GM12891 (cell line): Measurements from ENCODE around the gene FGF18.
"Not testable (repeated sequence)": the region's sequence is repeated elsewhere in the genome, so short reads cannot be mapped to it uniquely, and the experiment has no call there.

ENCODE experiments used
- DNase-seq: peaks from one replicate; pipeline ENCODE4 v3.0.0; 2011; ENCODE audit warnings: low spot score; ENCODE audit not compliant: insufficient read length
- FAIRE-seq: peaks from 2 replicates; lab custom pipeline; 2011; peaks lifted over from hg19 to GRCh38; lab: Jason Lieb, UNC
- PAX5 ChIP-seq: IDR thresholded peaks from 2 replicates; pipeline ENCODE4 v1.6.1; 2011; ENCODE audit warnings: low read length, moderate library complexity, mild to moderate bottlenecking; ENCODE audit not compliant: insufficient read depth, severe bottlenecking
- POLR2A ChIP-seq: IDR thresholded peaks from 2 replicates; pipeline ENCODE4 v1.6.1; 2011; ENCODE audit warnings: low read depth, low read length, control low read depth
- POLR2AphosphoS5 ChIP-seq: IDR thresholded peaks from 2 replicates; pipeline ENCODE4 v1.6.1; 2011; ENCODE audit warnings: low read depth, low read length, control low read depth
- POU2F2 ChIP-seq: IDR thresholded peaks from 2 replicates; pipeline ENCODE4 v1.6.1; 2011; ENCODE audit warnings: low read depth, mild to moderate bottlenecking, control low read depth, low read length, moderate library complexity
- SPI1 ChIP-seq: IDR thresholded peaks from 2 replicates; pipeline ENCODE4 v1.6.1; 2011; ENCODE audit warnings: low read depth, low read length, control low read depth
- TAF1 ChIP-seq: IDR thresholded peaks from 2 replicates; pipeline ENCODE4 v1.6.1; 2011; ENCODE audit warnings: low read depth, low read length, control low read depth

FGF18 gene

DNA sequence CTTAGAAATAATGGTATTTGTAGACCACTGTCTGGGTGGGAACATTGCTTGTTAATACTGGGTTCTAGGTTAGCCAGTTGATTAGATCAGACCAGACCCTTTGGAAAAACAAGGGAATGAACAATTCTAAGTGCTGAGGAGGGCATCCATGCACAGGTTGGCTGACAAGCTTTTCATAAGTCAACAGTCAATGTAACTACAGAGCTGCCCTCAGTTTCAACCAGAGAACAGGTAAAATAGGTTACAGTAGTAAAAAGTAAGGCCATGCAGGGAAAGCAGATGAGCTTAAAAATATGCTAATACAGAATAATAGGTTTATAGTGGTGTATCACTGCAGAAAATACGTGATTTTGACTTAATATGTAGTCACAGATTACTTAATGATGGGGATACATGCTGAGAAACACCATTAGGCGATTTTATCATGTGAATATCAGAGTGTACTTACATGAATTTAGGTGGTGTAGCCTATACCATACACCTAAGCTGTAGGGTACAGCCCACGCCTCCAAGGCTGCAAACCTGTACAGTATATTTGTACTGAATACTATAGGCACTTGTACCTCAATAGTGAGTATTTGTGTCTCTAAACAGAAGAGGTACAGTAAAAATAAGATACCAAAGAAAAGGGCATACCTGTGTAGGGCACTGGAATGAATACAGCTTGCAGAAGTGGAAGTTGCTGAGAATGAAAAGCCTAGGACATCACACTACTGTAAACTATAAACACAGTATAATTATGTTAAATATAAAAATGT is 6.1 kb upstream of the FGF18 start:
- no peak for DNase-seq
- TF ChIP-seq POLR2A = peak; percentile 62; the same call in 1 of the 2 replicates
- TF ChIP-seq POLR2AphosphoS5 = peak; percentile 63
- TF ChIP-seq PAX5 = no peak
- peak; percentile 35 for FAIRE-seq

DNA sequence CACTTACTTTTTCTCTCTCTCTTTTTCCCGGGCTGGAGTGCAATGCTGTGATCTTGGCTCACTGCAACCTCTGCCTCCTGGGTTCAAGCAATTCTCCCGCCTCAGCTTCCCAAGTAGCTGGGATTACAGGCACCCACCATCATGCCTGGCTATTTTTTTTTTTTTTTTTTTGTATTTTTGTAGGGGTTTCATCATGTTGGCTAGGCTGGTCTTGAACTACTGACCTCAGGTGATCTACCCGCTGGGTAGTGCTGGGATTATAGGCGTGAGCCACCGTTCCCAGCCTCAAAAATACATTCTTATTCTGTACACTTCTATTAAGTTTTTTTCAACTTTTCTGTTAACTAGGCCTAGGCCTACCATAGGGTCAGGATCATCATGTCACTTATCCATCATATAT is 5.5 kb upstream of the FGF18 start:
- not testable (repeated sequence) for FAIRE-seq, DNase-seq

DNA sequence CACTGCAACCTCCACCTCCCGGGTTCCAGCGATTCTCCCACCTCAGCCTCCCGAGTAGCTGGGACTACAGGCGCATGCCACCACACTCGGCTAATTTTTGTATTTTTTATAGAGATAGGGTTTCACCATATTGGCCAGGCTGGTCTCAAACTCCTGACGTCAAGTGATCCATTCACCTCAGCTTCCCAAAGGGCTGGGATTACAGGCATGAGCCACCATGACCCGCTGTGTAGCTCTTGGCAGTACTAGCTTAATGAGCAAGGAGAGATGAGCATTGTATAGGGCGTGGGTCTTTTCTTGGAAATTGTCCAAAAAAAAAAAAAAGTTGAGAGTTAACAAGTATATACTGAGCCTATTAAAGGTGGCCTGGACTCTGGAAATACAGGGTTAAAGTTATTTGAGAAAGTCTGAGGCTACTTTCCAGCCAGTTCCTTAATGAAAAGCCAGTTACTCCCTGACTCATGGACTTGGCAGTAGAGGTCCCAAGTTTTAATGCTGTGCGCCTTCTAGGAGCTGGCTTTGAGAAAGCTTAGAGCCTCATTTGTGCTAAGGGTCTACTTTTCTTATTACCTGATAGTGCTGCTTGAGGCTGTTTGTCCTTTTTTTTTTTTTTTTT is 4.2 kb upstream of the FGF18 start:
- FAIRE-seq (no peak), DNase-seq (no peak)
- TF ChIP-seq POLR2A (no peak; the same call in 1 of the 2 replicates), POU2F2 (no peak), PAX5 (no peak), TAF1 (no peak), POLR2AphosphoS5 (no peak; the same call in 1 of the 2 replicates), SPI1 (no peak)

DNA sequence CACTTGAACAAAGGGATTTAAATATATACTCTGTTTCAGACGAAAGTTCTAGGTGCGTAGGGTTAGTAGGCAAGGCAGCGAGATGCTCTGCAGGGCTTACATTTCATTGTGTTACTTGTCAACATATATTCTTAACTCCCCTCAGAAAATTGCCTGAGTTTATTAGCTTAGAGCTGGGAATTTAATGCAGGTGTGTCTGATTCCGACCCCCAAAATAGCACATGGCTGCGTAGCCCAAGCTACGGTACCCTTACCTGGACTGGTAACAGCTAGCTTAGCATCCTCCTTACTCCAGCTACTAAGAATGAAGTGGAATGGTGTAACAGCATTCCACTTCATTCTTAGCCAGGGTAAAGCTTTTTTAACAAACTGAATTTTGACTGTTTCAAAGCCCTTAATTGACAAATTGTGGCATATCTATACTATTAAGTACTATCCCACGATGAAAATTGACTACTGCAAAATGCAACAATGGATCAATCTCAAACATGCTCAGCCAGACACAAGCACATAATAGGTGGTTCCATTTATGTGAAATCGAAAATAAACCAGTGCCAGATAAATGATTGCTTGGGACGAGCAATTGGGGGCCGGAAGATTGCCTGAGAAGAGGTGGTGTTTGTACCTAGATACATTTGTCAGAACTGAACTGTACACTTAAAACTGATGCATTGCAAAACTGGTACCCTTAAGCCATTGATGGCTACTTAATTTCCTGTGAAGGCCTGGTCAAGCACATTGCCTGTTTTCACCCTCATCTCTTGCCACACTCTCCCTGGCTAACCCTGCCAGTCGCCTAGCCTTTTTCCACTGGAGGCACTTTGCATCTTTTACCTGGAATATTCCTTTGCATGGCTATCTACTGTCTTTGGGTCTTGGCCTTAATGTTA is 3.0 kb upstream of the FGF18 start:
- DNase-seq (no peak), FAIRE-seq (no peak)
- TF ChIP-seq SPI1 = no peak
- no peak for TF ChIP-seq PAX5

DNA sequence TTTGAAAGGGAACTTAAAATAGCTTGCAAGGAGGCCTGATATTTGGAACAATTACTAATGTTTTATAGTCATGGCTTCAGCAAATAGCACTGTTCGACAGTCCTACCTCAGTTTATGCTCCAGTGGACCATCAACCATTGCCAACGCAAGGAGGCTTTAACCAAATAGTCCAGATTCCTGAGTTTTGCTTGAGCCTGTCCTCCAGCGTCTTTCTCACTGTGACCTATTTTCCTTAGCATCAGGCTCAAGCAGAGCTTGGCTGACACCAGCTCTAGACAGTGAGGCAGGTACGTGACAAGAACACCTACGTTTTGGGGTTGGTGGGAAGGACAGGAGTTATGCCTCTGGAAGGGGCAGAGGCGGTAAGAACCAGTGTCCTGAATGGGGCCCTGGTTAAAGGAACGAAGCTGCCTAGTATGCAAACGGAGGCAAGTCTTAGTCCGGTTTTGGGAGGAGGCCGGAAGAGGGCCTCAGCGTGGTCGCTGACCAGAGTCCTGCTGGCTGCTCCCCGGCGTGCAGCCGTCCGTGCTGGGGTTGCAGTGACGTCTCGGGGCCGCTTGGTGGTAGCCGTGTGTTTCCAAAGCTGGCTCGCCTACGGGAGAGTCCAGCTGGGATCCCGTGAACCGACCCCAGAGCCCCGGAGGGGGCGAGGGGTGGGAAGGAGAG is 998 bp upstream of the FGF18 start:
- DNase-seq (peak; percentile 85), FAIRE-seq (peak; percentile 96)
- no peak for TF ChIP-seq TAF1
- TF ChIP-seq POLR2AphosphoS5 = no peak
- no peak for TF ChIP-seq POU2F2

DNA sequence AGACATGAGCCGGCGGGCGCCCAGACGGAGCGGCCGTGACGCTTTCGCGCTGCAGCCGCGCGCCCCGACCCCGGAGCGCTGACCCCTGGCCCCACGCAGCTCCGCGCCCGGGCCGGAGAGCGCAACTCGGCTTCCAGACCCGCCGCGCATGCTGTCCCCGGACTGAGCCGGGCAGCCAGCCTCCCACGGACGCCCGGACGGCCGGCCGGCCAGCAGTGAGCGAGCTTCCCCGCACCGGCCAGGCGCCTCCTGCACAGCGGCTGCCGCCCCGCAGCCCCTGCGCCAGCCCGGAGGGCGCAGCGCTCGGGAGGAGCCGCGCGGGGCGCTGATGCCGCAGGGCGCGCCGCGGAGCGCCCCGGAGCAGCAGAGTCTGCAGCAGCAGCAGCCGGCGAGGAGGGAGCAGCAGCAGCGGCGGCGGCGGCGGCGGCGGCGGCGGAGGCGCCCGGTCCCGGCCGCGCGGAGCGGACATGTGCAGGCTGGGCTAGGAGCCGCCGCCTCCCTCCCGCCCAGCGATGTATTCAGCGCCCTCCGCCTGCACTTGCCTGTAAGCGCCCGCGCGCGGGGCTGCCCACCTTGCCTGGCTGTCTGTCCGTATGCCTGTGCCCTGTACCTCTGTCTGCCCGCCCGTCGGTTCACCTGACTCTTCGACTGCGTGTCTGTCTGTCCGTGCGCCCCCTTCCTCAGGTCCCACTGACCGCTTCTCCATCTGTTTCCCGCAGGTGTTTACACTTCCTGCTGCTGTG is 412 bp downstream of the FGF18 start:
- FAIRE-seq (no peak), DNase-seq (peak; percentile 59)
- TF ChIP-seq POLR2A = no peak
- TF ChIP-seq POLR2AphosphoS5 = no peak

DNA sequence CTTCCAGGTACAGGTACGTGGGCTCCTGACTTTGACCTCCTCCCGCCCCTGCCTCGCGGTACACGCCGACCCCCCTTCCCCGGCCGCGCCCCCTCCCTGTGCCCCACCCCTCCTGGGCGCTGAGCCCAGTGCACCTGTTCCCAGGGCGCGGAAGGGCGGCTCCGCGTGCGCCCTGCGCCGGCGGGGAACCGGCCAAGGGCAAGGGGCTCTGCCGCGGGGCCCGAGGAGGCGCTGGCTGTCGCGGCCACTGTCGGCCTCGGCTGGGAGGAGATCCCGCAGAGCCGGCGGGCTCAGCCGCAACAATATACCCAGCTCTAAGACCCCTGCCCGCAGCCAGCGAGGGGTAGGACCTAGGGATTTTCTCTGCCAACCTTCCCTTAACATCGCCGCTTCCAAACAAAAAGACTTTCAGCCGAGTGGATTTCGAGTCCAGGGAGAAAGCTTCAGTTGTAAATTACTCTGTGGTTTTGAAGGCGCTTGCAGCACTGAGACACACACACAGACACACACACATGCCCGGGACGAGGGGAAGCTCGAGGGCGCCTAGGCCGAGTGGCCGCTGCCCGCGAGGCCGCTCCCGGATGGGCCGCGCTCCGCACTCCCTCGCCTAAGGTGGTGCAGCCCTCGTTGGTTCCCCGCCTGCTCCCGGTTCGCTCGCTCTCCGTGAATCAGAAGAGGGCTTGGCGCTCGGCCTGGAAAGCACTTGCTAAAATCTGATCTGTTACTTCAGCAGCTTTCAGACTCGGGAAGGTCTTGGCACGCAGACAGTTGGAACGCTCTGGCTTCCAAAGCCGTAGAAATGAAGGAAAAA is 1.2 kb downstream of the FGF18 start:
- TF ChIP-seq POLR2A (no peak), POU2F2 (no peak), POLR2AphosphoS5 (no peak), TAF1 (no peak)
- FAIRE-seq (no peak), DNase-seq (no peak)

DNA sequence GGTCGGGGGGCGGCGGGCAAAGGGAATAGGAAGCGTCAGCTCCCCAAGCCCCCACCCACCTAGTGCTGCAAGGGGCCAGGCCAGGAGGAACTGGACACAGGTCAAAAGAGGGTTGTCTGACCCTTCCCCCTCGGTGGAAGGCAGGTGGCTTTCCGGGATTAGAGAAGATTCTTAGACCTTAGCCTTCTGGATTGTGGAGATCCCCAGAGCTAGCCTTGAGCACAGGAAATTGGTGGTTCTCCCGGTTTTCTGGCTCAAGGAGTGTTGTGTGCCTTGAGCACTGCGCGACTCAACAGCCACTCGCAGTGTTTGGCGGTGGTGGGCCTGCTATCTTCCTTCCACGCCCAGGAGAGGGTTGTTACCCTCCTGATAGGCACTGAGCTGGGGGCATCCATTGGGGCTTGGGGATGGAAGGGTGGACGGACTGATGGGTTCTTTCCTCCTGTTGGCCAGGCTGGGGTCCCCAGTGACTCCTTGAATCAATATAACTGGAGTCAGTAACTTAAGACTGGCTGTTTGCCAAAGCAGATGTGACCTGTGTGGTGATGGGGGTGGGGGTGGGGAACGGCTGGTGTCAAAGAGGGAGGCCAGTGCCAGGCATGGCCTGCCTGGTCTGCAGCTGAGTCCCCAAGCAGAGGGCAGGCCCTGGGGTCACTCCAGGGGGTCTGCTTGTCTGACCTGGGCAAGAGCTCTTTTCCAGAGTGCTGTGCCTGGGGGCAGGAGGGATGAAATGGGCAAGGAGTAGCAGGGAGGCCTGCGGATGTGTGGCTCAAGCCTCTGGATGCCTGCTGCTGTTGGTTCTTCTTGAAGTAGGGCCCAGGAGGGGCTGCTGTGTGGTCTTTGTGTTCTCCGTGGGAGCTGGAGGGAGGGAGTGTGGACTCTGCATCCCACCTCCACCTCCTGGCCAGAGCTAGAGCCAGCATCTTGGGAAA is 2.1 kb downstream of the FGF18 start:
- no peak for TF ChIP-seq SPI1
- no peak for FAIRE-seq

DNA sequence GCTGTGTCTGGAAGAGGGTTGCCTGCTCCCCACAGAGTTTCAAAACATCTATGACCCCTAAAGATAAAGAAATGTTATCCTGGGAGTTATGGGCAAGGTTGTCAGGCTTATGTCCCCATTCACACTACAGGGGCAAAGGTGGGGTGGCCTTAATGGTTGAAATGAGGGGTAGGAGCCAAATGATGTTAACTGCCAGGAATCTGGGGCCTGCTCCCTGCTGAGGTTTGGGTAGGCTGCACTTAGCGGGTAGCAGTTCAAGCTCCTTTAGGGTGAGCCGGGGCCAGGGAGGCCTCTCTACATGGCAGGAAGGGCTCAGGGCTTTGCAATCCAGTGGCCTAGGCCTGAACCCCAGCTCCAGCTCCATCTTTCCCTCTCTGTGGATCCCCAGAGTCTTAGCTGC is 3.0 kb downstream of the FGF18 start:
- TF ChIP-seq SPI1 (no peak), POU2F2 (no peak), TAF1 (no peak), POLR2A (no peak), PAX5 (no peak), POLR2AphosphoS5 (no peak)
- DNase-seq (no peak), FAIRE-seq (no peak)

More for the DNA sequence above, 2.1 kb downstream of the FGF18 start:
- no peak for DNase-seq
